HepG2 (cell line): ENCODE results near the gene TEX12. TPM values are rescaled to one million over a fixed set of nuclear protein-coding genes. Genes with fewer than 3 reads are reported as not detected.

ENCODE experiments used
- DMAP1 ChIP-seq: IDR thresholded peaks from 2 replicates; pipeline ENCODE4 v1.6.1; 2016
- FOXA3 ChIP-seq: IDR thresholded peaks from 2 replicates; pipeline ENCODE4 v1.6.1; 2016; ENCODE audit warnings: missing genetic modification reagents, missing compliant biosample characterization
- GATAD2A ChIP-seq: IDR thresholded peaks from 2 replicates; pipeline ENCODE4 v1.6.1; 2016
- HES4 ChIP-seq: sonication (generic); formaldehyde crosslinking; IDR thresholded peaks from 2 replicates; pipeline ENCODE4 v1.9.0; 2021; ENCODE audit warnings: mild to moderate bottlenecking, missing genetic modification reagents, borderline replicate concordance
- MED13 ChIP-seq: sonication (generic); formaldehyde crosslinking; IDR thresholded peaks from 2 replicates; pipeline ENCODE4 v1.5.0; 2020; ENCODE audit warnings: missing genetic modification reagents
- NR2F6 ChIP-seq, 2 experiments: IDR thresholded peaks; 2 replicates each; pipeline ENCODE4 v1.6.1; 2016; ENCODE audit warnings: antibody characterized with exemption in 1 of 2, mild to moderate bottlenecking in 1 of 2
- SAP130 ChIP-seq: IDR thresholded peaks from 2 replicates; pipeline ENCODE4 v1.6.1; 2016; ENCODE audit warnings: low read depth
- ZNF607 ChIP-seq: sonication (generic); formaldehyde crosslinking; IDR thresholded peaks from 2 replicates; pipeline ENCODE4 v1.5.1; 2020; ENCODE audit warnings: missing genetic modification reagents, mild to moderate bottlenecking, borderline replicate concordance
- ZNF7 ChIP-seq: IDR thresholded peaks from 2 replicates; pipeline ENCODE4 v1.6.1; 2016; ENCODE audit warnings: missing biosample characterization, missing genetic modification reagents
- ZNF713 ChIP-seq: sonication (generic); formaldehyde crosslinking; IDR thresholded peaks from 2 replicates; pipeline ENCODE4 v1.4.0; 2020; ENCODE audit warnings: mild to moderate bottlenecking, missing genetic modification reagents
- ZNF775 ChIP-seq: sonication (generic); formaldehyde crosslinking; IDR thresholded peaks from 2 replicates; pipeline ENCODE4 v1.4.0; 2020; ENCODE audit warnings: missing genetic modification reagents, mild to moderate bottlenecking, moderate library complexity, borderline replicate concordance
- ZNF777 ChIP-seq: sonication (generic); formaldehyde crosslinking; IDR thresholded peaks from 2 replicates; pipeline ENCODE4 v1.4.0; 2020; ENCODE audit warnings: missing genetic modification reagents
- ZNF839 ChIP-seq: sonication (generic); formaldehyde crosslinking; IDR thresholded peaks from 2 replicates; pipeline ENCODE4 v1.4.0; 2020; ENCODE audit warnings: missing genetic modification reagents, mild to moderate bottlenecking, borderline replicate concordance
- polyA plus RNA-seq, 8 experiments: library from polyadenylated mRNA; depleted of rRNA in 3 of 8; stranded (reverse) in 7 of 8; unstranded in 1 of 8; fragments of >200 nt; fragmentation: Illumina TruSeq in 4 of 8; extraction: Trizol in 4 of 8; gene quantifications; 2 replicates each; pipeline versions ENCODE4 v1.2.1 to v1.2.3, GENCODE V29; 2011 to 2016; ENCODE audit warnings: low read depth in 4 of 8, missing spikeins in 1 of 8, mixed read lengths in 1 of 8; ENCODE audit not compliant: insufficient read depth in 1 of 8
- total RNA-seq, 5 experiments: library from RNA; depleted of rRNA; stranded (reverse); fragments of >200 nt; fragmentation: Illumina TruSeq; extraction: Trizol; gene quantifications; 2 replicates each; pipeline ENCODE4 v1.2.3, GENCODE V29; 2016; ENCODE audit warnings: low read depth in 1 of 5
- TF ChIP-seq, protein P1 (sequence below): sonication (generic); formaldehyde crosslinking; IDR thresholded peaks from 2 replicates; pipeline ENCODE4 v1.4.0; 2020; ENCODE audit warnings: mild to moderate bottlenecking, missing genetic modification reagents
- TF ChIP-seq, protein P2 (sequence below): sonication (generic); formaldehyde crosslinking; IDR thresholded peaks from 2 replicates; pipeline ENCODE4 v1.4.0; 2020; ENCODE audit warnings: low read depth, missing genetic modification reagents
- TF ChIP-seq, protein P3 (sequence below): sonication (generic); formaldehyde crosslinking; IDR thresholded peaks from 2 replicates; pipeline ENCODE4 v1.5.0; 2020; ENCODE audit warnings: missing genetic modification reagents, mild to moderate bottlenecking, borderline replicate concordance

Gene TEX12
- total and polyA plus RNA-seq, 2 of the 13 experiments (the other 11 are each of a cell fraction or from before 2014, with no cell fraction given), result not detected

DNA sequence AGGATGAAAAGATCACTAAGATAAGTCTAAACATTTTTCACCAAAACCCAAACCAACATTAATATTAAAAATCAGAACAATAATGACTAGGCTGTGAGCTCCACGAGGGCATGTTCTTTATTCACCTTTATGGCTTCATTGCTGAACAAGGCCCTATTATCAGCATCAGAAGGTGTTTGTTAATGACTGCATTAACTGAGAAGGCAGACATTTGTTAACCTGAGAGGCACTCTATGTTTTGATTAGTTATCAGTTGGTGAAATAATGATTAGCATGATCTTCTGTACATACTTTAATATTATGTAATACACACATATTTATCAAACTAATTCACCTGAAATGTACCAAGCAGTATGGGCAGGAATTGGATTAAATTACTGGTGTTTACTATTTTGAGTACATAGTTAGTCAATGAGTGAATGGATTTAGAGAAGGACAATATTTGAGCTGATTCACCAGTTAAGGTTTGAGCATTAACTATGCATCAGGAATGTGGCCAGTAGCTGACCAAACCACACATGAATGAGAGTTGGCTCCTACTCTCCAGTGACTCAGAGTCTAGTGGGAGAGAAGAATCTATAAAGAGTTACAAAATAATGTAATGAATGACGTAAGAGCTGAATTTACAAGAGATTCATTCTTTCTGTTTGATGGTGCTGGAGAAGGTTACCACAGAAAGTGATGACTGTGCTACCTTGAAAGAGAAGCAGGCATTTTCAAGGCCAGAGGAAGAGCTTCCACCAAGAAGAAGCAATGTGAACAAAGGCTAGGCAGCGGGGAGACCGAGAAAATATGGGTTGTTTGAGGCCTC lies 10.0 kb upstream of the TEX12 start (continued):
- TF ChIP-seq, protein P1, sequence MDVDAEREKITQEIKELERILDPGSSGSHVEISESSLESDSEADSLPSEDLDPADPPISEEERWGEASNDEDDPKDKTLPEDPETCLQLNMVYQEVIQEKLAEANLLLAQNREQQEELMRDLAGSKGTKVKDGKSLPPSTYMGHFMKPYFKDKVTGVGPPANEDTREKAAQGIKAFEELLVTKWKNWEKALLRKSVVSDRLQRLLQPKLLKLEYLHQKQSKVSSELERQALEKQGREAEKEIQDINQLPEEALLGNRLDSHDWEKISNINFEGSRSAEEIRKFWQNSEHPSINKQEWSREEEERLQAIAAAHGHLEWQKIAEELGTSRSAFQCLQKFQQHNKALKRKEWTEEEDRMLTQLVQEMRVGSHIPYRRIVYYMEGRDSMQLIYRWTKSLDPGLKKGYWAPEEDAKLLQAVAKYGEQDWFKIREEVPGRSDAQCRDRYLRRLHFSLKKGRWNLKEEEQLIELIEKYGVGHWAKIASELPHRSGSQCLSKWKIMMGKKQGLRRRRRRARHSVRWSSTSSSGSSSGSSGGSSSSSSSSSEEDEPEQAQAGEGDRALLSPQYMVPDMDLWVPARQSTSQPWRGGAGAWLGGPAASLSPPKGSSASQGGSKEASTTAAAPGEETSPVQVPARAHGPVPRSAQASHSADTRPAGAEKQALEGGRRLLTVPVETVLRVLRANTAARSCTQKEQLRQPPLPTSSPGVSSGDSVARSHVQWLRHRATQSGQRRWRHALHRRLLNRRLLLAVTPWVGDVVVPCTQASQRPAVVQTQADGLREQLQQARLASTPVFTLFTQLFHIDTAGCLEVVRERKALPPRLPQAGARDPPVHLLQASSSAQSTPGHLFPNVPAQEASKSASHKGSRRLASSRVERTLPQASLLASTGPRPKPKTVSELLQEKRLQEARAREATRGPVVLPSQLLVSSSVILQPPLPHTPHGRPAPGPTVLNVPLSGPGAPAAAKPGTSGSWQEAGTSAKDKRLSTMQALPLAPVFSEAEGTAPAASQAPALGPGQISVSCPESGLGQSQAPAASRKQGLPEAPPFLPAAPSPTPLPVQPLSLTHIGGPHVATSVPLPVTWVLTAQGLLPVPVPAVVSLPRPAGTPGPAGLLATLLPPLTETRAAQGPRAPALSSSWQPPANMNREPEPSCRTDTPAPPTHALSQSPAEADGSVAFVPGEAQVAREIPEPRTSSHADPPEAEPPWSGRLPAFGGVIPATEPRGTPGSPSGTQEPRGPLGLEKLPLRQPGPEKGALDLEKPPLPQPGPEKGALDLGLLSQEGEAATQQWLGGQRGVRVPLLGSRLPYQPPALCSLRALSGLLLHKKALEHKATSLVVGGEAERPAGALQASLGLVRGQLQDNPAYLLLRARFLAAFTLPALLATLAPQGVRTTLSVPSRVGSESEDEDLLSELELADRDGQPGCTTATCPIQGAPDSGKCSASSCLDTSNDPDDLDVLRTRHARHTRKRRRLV (CRISPR knock-in tag), result no peak
- TF ChIP-seq ZNF839 (CRISPR knock-in tag), result no peak
- TF ChIP-seq FOXA3 (CRISPR knock-in tag), result peak; percentile 50
- no peak for TF ChIP-seq DMAP1
- no peak for TF ChIP-seq ZNF7
- no peak for TF ChIP-seq ZNF777 (CRISPR knock-in tag)
- TF ChIP-seq NR2F6 (IDR thresholded peaks at IDR 0.05), result no peak
- TF ChIP-seq NR2F6 (CRISPR knock-in tag; IDR thresholded peaks at IDR 0.05), result no peak
- no peak for TF ChIP-seq ZNF713 (CRISPR knock-in tag)
- TF ChIP-seq, protein P2, sequence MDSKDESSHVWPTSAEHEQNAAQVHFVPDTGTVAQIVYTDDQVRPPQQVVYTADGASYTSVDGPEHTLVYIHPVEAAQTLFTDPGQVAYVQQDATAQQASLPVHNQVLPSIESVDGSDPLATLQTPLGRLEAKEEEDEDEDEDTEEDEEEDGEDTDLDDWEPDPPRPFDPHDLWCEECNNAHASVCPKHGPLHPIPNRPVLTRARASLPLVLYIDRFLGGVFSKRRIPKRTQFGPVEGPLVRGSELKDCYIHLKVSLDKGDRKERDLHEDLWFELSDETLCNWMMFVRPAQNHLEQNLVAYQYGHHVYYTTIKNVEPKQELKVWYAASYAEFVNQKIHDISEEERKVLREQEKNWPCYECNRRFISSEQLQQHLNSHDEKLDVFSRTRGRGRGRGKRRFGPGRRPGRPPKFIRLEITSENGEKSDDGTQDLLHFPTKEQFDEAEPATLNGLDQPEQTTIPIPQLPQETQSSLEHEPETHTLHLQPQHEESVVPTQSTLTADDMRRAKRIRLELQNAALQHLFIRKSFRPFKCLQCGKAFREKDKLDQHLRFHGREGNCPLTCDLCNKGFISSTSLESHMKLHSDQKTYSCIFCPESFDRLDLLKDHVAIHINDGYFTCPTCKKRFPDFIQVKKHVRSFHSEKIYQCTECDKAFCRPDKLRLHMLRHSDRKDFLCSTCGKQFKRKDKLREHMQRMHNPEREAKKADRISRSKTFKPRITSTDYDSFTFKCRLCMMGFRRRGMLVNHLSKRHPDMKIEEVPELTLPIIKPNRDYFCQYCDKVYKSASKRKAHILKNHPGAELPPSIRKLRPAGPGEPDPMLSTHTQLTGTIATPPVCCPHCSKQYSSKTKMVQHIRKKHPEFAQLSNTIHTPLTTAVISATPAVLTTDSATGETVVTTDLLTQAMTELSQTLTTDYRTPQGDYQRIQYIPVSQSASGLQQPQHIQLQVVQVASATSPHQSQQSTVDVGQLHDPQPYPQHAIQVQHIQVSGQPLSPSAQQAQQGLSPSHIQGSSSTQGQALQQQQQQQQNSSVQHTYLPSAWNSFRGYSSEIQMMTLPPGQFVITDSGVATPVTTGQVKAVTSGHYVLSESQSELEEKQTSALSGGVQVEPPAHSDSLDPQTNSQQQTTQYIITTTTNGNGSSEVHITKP, result no peak
- peak; percentile 49 for TF ChIP-seq SAP130 (CRISPR knock-in tag)
- TF ChIP-seq GATAD2A (CRISPR knock-in tag), result 0 out of 2 replicates have a peak, but pooled peaks have one; percentile 19
- no peak for TF ChIP-seq MED13 (CRISPR knock-in tag)
- TF ChIP-seq HES4 (CRISPR knock-in tag), result no peak
- no peak for TF ChIP-seq ZNF607 (CRISPR knock-in tag)
- TF ChIP-seq ZNF775, result no peak
- TF ChIP-seq, protein P3, sequence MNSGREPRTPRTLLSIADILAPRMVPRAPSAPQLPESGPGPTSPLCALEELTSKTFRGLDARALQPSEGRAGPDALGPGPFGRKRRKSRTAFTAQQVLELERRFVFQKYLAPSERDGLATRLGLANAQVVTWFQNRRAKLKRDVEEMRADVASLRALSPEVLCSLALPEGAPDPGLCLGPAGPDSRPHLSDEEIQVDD (CRISPR knock-in tag), result no peak
